Measurements from ENCODE around the gene AFMID.
A peak's percentile ranks its signal among the peaks of the same experiment; 100 is the strongest.

Gene AFMID

GRCh38 chr17:78180083-78180482 is 7.1 kb upstream of the AFMID start:
- H3K9me3 ChIP-seq (replicated peaks; ENCODE audit: insufficient read depth, low read length): no peaks in the 10 kb centered on the region
- H3K27ac ChIP-seq (ENCODE audit: low read length): peak overlapping the region; percentile 47; the same call in 1 of the 2 replicates
- no peak overlapping the region; the same call in 1 of the 2 replicates for H3K9ac ChIP-seq (ENCODE audit: low read length)
- H3F3A ChIP-seq (ENCODE audit: insufficient read depth, low read length): peaks cover 29% of the 10 kb centered on the region
- no peak overlapping the region for H3K4me3 ChIP-seq (ENCODE audit: low read length)
- H3K79me2 ChIP-seq (ENCODE audit: low read length): peaks cover 64% of the 10 kb centered on the region
- DNase-seq: peak; percentile 52
- H3K4me1 ChIP-seq (ENCODE audit: low read length): peaks cover 32% of the 10 kb centered on the region
- no peak overlapping the region for H2AFZ ChIP-seq (ENCODE audit: low read length)
- H4K20me1 ChIP-seq (ENCODE audit: insufficient read depth, low read length): no peaks in the 10 kb centered on the region
- H3K27me3 ChIP-seq (replicated peaks; ENCODE audit: insufficient read depth, low read length): no peaks in the 10 kb centered on the region
- no peaks in the 10 kb centered on the region for H3K9me2 ChIP-seq (replicated peaks; ENCODE audit: insufficient read depth, low read length)
- TF ChIP-seq EZH2 (optimal IDR thresholded peaks at IDR 0.05; ENCODE audit: low read depth, low read length): no peak
- TF ChIP-seq CTCF (IDR thresholded peaks at IDR 0.05; ENCODE audit: low read length): no peak
- TF ChIP-seq EZH2phosphoT487 (IDR thresholded peaks at IDR 0.05; ENCODE audit: low read length): no peak
- H3K36me3 ChIP-seq (replicated peaks; ENCODE audit: insufficient read depth, low read length): peaks cover 4% of the 10 kb centered on the region; the same call in 1 of the 2 replicates
- peak overlapping the region; percentile 43; the same call in 1 of the 2 replicates for H3K4me2 ChIP-seq (ENCODE audit: low read depth, low read length)

- Histone ChIP-seq H4K20me1 (ENCODE audit: insufficient read depth, low read length) (no peaks in the 10 kb centered on the region), H2AFZ (ENCODE audit: low read length) (no peak overlapping the region), H3K36me3 (replicated peaks; ENCODE audit: insufficient read depth, low read length) (peaks cover 4% of the 10 kb centered on the region; the same call in 1 of the 2 replicates), H3K27ac (ENCODE audit: low read length) (peak overlapping the region; percentile 47), H3K4me1 (ENCODE audit: low read length) (peaks cover 31% of the 10 kb centered on the region), H3K27me3 (replicated peaks; ENCODE audit: insufficient read depth, low read length) (no peaks in the 10 kb centered on the region), H3F3A (ENCODE audit: insufficient read depth, low read length) (peaks cover 26% of the 10 kb centered on the region), H3K79me2 (ENCODE audit: low read length) (peaks cover 69% of the 10 kb centered on the region), H3K9me2 (replicated peaks; ENCODE audit: insufficient read depth, low read length) (no peaks in the 10 kb centered on the region), H3K9me3 (replicated peaks; ENCODE audit: insufficient read depth, low read length) (no peaks in the 10 kb centered on the region), H3K9ac (ENCODE audit: low read length) (no peak overlapping the region; the same call in 1 of the 2 replicates), H3K4me3 (ENCODE audit: low read length) (0 out of 2 replicates have a peak overlapping the region, but pooled peaks have one; percentile 8), H3K4me2 (ENCODE audit: low read depth, low read length) (peak overlapping the region; percentile 43; the same call in 1 of the 2 replicates)
- DNase-seq: no peak
- no peak for TF ChIP-seq CTCF (IDR thresholded peaks at IDR 0.05; ENCODE audit: low read length)
- TF ChIP-seq EZH2phosphoT487 (IDR thresholded peaks at IDR 0.05; ENCODE audit: low read length): no peak
- no peak for TF ChIP-seq EZH2 (optimal IDR thresholded peaks at IDR 0.05; ENCODE audit: low read depth, low read length)
Observed at GRCh38 chr17:78180508-78180907, 6.7 kb upstream of the AFMID start.

DNA sequence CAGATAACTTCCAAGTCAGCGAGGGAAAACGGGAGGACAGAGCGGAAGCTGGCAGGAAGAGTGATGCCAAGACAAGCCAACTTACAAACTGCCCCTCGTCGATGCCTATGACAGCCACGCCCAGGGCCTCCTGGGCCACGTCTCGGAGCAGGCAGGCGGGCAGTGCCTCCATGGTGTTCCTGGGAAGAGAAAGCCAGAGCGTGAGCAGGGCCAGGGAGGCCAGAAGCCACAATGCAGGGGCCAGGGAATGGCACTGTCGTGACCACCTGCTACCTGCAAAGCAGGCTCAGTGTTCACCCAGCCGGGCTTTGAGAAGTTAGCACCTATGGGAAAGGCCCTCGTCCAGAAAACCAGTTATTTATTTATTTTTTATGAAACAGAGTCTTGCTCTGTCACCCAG is 4.7 kb upstream of the AFMID start:
- H2AFZ ChIP-seq (ENCODE audit: low read length): no peak overlapping the region
- H3K4me1 ChIP-seq (ENCODE audit: low read length): peaks cover 27% of the 10 kb centered on the region
- H3K9me2 ChIP-seq (replicated peaks; ENCODE audit: insufficient read depth, low read length): no peaks in the 10 kb centered on the region
- no peak overlapping the region for H3K9ac ChIP-seq (ENCODE audit: low read length)
- H3K27me3 ChIP-seq (replicated peaks; ENCODE audit: insufficient read depth, low read length): no peaks in the 10 kb centered on the region
- H3K79me2 ChIP-seq (ENCODE audit: low read length): peaks cover 73% of the 10 kb centered on the region
- no peak overlapping the region for H3K4me2 ChIP-seq (ENCODE audit: low read depth, low read length)
- H3K9me3 ChIP-seq (replicated peaks; ENCODE audit: insufficient read depth, low read length): no peaks in the 10 kb centered on the region
- H3K27ac ChIP-seq (ENCODE audit: low read length): no peak overlapping the region
- no peaks in the 10 kb centered on the region for H4K20me1 ChIP-seq (ENCODE audit: insufficient read depth, low read length)
- DNase-seq: no peak
- TF ChIP-seq EZH2phosphoT487 (IDR thresholded peaks at IDR 0.05; ENCODE audit: low read length) (no peak), CTCF (IDR thresholded peaks at IDR 0.05; ENCODE audit: low read length) (no peak), EZH2 (optimal IDR thresholded peaks at IDR 0.05; ENCODE audit: low read depth, low read length) (no peak)
- H3K4me3 ChIP-seq (ENCODE audit: low read length): no peak overlapping the region
- peaks cover 4% of the 10 kb centered on the region; the same call in 1 of the 2 replicates for H3K36me3 ChIP-seq (replicated peaks; ENCODE audit: insufficient read depth, low read length)
- H3F3A ChIP-seq (ENCODE audit: insufficient read depth, low read length): peaks cover 19% of the 10 kb centered on the region
